Measurements from ENCODE around the gene RASA3. TPM values are rescaled to one million over a fixed set of nuclear protein-coding genes. Genes with fewer than 3 reads are reported as not detected.
"Not testable (repeated sequence)": the region's sequence is repeated elsewhere in the genome, so short reads cannot be mapped to it uniquely, and the experiment has no call there.

The RASA3 gene
- polyA plus RNA-seq, 1 donor from 2014 or later = 8.5 TPM

GRCh38 chr13:114118086-114118485 is 14.3 kb downstream of the RASA3 start:
- Histone ChIP-seq H3K27ac (ENCODE audit: low read length) (no peak overlapping the region), H3K36me3 (ENCODE audit: insufficient read depth, low read length) (no peaks in the 10 kb centered on the region), H4K20me1 (ENCODE audit: insufficient read depth) (no peaks in the 10 kb centered on the region), H3K9me3 (ENCODE audit: low read length) (no peaks in the 10 kb centered on the region), H2AFZ (ENCODE audit: low read depth, low read length) (no peak overlapping the region), H3K79me2 (replicated peaks; ENCODE audit: insufficient read depth, low read length) (peaks cover 4% of the 10 kb centered on the region), H3F3A (ENCODE audit: insufficient read depth, low read length, poor library complexity, severe bottlenecking) (no peaks in the 10 kb centered on the region), H3K9ac (ENCODE audit: low read length) (no peak overlapping the region), H3K4me3 (ENCODE audit: low read length) (no peak overlapping the region), H3K4me2 (ENCODE audit: low read length) (no peak overlapping the region), H3K9me2 (ENCODE audit: insufficient read depth, low read length) (no peaks in the 10 kb centered on the region), H3K27me3 (ENCODE audit: insufficient read depth, low read depth, low read length) (no peaks in the 10 kb centered on the region)
- no peak for TF ChIP-seq EZH2 (IDR thresholded peaks at IDR 0.05; ENCODE audit: borderline replicate concordance, insufficient read depth, low read length, poor library complexity, severe bottlenecking)

DNA sequence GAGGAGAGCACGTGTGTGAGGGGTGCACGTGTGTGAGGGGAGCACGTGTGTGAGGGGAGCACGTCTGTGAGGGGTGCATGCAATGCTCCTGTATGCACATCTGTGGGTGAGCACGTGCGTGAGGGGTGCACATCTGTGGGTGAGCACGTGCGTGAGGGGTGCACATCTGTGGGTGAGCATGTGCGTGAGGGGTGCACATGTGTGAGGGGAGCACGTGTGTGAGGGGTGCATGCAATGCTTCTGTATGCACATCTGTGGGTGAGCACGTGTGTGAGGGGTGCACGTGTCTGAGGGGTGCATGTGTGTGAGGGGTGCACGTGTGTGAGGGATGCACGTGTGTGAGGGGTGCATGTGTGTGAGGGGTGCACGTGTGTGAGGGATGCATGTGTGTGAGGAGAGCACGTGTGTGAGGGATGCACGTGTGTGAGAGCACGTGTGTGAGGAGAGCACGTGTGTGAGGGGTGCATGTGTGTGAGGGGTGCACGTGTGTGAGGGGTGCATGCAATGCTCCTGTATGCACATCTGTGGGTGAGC is 15.0 kb downstream of the RASA3 start:
- not testable (repeated sequence) for H3K79me2 ChIP-seq (replicated peaks; ENCODE audit: insufficient read depth, low read length); H3K36me3 ChIP-seq (ENCODE audit: insufficient read depth, low read length); H3F3A ChIP-seq (ENCODE audit: insufficient read depth, low read length, poor library complexity, severe bottlenecking); H3K27me3 ChIP-seq (ENCODE audit: insufficient read depth, low read depth, low read length); H3K9ac ChIP-seq (ENCODE audit: low read length); H3K9me3 ChIP-seq (ENCODE audit: low read length); H3K27ac ChIP-seq (ENCODE audit: low read length); H3K4me2 ChIP-seq (ENCODE audit: low read length); H4K20me1 ChIP-seq (ENCODE audit: insufficient read depth); H3K9me2 ChIP-seq (ENCODE audit: insufficient read depth, low read length); H2AFZ ChIP-seq (ENCODE audit: low read depth, low read length); H3K4me3 ChIP-seq (ENCODE audit: low read length)

DNA sequence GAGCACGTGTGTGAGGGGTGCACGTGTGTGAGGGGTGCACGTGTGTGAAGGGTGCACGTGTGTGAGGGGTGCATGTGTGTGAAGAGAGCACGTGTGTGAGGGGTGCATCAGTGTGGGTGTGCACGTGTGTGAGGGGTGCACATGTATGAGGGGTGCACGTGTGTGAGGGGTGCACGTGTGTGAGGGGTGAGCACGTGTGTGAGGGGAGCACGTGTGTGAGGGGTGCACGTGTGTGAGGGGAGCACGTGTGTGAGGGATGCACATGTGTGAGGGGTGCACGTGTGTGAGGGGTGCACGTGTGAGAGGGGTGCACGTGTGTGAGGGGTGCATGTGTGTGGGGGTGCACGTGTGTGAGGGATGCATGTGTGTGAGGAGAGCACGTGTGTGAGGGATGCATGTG is 15.7 kb downstream of the RASA3 start:
- Histone ChIP-seq H3K79me2 (replicated peaks; ENCODE audit: insufficient read depth, low read length) (peaks cover 4% of the 10 kb centered on the region), H3K27ac (ENCODE audit: low read length) (no peak overlapping the region), H4K20me1 (ENCODE audit: insufficient read depth) (no peaks in the 10 kb centered on the region), H3K9me2 (ENCODE audit: insufficient read depth, low read length) (no peaks in the 10 kb centered on the region), H3K27me3 (ENCODE audit: insufficient read depth, low read depth, low read length) (no peaks in the 10 kb centered on the region), H3K4me2 (ENCODE audit: low read length) (no peak overlapping the region), H3K36me3 (ENCODE audit: insufficient read depth, low read length) (no peaks in the 10 kb centered on the region), H3K9ac (ENCODE audit: low read length) (no peak overlapping the region), H2AFZ (ENCODE audit: low read depth, low read length) (no peak overlapping the region), H3K9me3 (ENCODE audit: low read length) (no peaks in the 10 kb centered on the region), H3K4me3 (ENCODE audit: low read length) (no peak overlapping the region), H3F3A (ENCODE audit: insufficient read depth, low read length, poor library complexity, severe bottlenecking) (no peaks in the 10 kb centered on the region)
- TF ChIP-seq REST (IDR thresholded peaks at IDR 0.05; ENCODE audit: borderline replicate concordance) = no peak
- no peak for TF ChIP-seq EP300 (conservative IDR thresholded peaks at IDR 0.05; ENCODE audit: poor library complexity, severe bottlenecking)
- TF ChIP-seq RAD21 (conservative IDR thresholded peaks at IDR 0.05) = no peak
- TF ChIP-seq MXI1 (conservative IDR thresholded peaks at IDR 0.05; ENCODE audit: poor library complexity, severe bottlenecking) = no peak
- TF ChIP-seq, protein P1, sequence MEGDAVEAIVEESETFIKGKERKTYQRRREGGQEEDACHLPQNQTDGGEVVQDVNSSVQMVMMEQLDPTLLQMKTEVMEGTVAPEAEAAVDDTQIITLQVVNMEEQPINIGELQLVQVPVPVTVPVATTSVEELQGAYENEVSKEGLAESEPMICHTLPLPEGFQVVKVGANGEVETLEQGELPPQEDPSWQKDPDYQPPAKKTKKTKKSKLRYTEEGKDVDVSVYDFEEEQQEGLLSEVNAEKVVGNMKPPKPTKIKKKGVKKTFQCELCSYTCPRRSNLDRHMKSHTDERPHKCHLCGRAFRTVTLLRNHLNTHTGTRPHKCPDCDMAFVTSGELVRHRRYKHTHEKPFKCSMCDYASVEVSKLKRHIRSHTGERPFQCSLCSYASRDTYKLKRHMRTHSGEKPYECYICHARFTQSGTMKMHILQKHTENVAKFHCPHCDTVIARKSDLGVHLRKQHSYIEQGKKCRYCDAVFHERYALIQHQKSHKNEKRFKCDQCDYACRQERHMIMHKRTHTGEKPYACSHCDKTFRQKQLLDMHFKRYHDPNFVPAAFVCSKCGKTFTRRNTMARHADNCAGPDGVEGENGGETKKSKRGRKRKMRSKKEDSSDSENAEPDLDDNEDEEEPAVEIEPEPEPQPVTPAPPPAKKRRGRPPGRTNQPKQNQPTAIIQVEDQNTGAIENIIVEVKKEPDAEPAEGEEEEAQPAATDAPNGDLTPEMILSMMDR (IDR thresholded peaks at IDR 0.05; ENCODE audit: poor library complexity, severe bottlenecking) = no peak
- TF ChIP-seq SMC3 (conservative IDR thresholded peaks at IDR 0.05; ENCODE audit: poor library complexity) = no peak
- TF ChIP-seq TAF1 (IDR thresholded peaks at IDR 0.05; ENCODE audit: low read depth) = no peak
- TF ChIP-seq POLR2AphosphoS5 (IDR thresholded peaks at IDR 0.05) = no peak
- TF ChIP-seq EZH2 (IDR thresholded peaks at IDR 0.05; ENCODE audit: borderline replicate concordance, insufficient read depth, low read length, poor library complexity, severe bottlenecking) = no peak
